Fibroblast of skin of left biceps (primary cell): ENCODE measurements around the gene FLACC1.
A peak's percentile ranks its signal among the peaks of the same experiment; 100 is the strongest.
"Not testable (repeated sequence)": the region's sequence is repeated elsewhere in the genome, so short reads cannot be mapped to it uniquely, and the experiment has no call there.

Experiments
- DNase-seq, 2 experiments: peaks; one replicate each; pipeline ENCODE4 v3.0.0-alpha.2; 2013; ENCODE audit warnings: low read depth in 2 of 2

FLACC1 gene

GRCh38 chr2:201357221-201357620, at the start of gene FLACC1:
Gene FLACC1, minus strand, starts transcription at chr2:201357345. Its CDS starts 5,941 bp downstream, at chr2:201351404.
- peak in 1 of 2 experiments; percentile 6 for DNase-seq

DNA sequence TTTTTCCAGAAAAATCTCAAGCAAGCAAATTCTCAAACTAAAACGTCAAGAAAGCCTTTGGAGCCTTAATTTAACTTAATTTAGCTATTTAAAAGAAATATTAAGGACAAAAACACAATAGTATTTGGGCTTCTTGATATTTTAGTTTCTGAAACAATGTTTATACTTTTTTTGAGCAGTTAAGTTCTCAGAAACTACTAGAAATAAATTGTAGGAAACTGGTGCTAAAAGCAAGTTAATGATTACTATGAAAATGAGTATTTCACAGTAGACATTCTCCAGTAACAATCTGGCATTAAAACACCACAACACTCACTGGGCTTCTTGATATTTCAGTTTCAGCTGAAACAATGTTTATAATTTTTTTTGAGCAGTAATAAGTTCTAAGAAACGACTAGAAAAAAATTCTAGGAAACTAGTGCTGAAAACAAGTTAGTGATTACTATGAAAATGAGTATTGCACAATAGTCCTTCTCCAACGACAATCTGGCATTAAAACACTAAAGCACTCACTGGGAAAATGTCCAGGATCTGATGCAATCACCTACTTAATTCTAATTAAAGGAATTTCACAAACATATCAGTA, 49.0 kb upstream of the FLACC1 start:
- DNase-seq: peak; percentile 85 to 88

- DNase-seq: no peak
Measured at GRCh38 chr2:201404699-201405280, 47.6 kb upstream of the FLACC1 start.

DNA sequence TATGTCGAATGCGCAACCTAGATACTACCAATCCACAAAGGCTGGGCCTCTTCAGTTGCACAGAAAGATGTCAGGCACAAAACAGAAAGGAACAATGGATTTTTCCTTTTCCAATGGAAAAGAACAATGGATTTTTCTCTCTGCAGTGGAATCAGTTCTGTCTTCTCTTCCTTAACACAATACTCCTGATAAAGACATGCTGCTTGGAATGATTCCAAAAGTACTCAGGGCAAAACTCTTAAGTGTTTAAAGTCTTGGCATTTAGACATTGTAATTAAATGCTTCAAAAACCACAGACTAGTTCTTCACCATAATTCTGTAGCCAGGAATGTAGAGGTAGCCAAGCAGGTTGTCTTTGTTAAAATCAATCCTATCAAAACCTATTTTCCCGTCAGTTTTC, 46.7 kb upstream of the FLACC1 start:
- peak in 1 of 2 experiments; percentile 32 for DNase-seq

DNA sequence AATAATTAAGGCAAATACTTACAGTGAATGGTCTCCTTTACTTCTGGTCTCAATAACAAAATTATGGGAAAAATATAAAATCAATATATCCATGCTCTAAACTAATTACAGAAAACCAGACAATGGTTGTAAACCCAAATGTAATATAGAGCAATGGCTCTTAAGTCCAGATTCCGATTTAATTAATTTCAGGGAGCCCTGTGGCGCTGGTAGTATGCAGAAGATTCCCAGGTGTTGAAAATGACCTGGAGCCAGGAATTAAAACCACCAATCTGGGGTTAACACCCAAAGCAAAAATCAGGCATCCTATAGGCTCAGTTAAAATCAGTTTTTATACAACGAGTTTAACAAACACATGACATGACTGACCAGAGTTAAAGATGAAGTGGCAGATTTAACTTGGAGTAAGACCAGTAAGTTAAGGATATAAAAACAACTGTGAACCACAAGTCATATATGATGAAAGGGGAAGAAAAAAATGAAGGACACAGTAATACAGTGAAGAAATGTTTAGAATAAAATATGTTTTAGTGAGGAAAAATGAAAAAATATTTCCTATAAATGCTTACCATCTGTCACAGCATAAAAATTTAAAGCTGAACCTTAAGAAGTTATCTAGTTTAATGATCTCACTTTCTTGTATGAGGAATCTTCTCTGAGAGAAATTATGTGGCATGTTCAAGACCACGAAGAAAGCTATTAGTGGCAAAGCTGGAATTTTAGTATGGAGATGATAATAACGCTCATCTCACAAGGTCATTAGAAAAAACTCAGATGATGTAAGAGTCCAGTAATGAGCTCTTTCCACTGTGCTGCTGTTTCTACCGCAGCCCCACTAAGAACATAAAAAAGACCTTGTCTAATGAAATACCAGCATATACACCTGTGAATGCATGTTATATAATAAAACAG, 45.8 kb upstream of the FLACC1 start:
- peak; percentile 81 to 86 for DNase-seq

DNA sequence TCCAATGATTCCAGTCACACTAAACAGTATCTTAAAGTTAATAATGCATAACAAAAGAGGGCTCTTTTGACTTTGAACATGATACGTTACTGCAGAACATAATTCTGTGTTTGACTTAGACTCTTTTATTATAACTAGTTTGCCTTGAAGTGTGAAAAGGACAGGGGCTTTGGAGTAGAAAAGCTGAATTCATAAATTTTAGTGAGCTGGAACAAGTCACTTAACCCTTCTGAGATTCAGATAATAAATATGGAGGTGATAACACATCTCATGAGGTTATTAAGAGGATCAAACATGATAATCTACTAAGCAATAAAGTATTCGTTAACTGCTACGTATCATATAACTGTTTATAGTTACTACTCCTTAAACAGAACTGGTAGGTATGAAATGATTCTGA, 44.7 kb upstream of the FLACC1 start:
- DNase-seq: no peak

- no peak for DNase-seq
Measured at GRCh38 chr2:201396595-201396994, 39.5 kb upstream of the FLACC1 start.

GRCh38 chr2:201383136-201383535, 26.0 kb upstream of the FLACC1 start:
- no peak for DNase-seq

- DNase-seq: peak in 1 of 2 experiments; percentile 15
Measured at GRCh38 chr2:201378496-201379397, 21.6 kb upstream of the FLACC1 start.

GRCh38 chr2:201377218-201377617, 20.1 kb upstream of the FLACC1 start:
- DNase-seq: no peak

DNA sequence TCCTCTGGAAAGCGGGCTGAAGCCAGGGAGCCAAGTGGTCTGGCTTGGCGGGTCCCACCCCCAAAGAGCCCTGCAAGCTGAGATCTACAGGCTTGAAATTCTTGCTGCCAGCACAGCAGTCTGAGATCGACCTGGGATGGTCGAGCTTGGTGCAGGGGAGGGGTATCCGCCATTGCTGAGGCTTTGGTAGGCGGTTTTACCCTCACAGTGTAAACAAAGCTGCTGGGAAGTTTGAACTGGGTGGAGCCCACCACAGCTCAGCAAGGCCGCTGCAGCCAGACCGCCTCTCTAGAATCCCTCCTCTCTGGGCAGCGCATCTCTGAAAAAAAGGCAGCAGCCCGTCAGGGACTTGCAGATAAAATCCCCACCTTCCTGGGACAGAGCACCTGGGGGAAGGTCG, 12.6 kb upstream of the FLACC1 start:
- no peak for DNase-seq

DNA sequence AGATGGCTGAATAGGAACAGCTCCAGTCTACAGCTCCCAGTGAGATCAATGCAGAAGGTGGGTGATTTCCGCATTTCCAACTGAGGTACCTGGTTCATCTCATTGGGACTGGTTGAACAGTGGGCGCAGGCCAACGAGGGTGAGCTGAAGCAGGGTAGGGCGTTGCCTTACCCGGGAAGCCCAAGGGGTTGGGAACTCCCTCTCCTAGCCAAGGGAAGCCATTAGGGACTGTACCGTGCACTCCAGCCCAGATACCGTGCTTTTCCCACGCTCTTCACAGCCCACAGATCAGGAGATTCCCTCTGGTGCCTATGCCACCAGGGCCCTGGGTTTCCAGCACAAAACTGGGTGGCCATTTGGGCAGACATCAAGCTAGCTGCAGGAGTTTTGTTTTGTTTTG, 12.2 kb upstream of the FLACC1 start:
- DNase-seq: not testable (repeated sequence)

- no peak for DNase-seq
Measured at GRCh38 chr2:201366146-201366545, 9.0 kb upstream of the FLACC1 start.

GRCh38 chr2:201363857-201364560, 6.9 kb upstream of the FLACC1 start:
- peak in 1 of 2 experiments; percentile 8 for DNase-seq

DNA sequence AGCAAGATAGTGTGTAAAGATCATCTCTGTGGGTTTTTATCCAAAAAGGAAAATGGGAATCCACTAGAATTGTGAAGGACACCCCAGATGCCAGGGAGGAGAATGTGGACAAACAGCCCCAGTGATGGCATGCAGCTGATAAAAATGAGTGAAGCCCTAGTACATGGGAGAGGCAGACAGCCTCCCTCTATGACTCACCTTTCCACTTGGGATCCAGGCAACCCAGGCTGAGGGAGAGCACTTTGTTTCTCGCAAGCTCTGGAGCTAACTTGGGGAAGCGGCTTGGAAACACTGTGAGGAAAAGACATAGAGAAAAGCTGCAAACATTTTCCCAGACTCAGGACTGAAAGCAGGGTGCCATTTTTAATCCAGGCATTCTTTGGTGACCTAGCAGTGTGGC, 5.3 kb upstream of the FLACC1 start:
- no peak for DNase-seq

- DNase-seq: no peak
Measured at GRCh38 chr2:201361078-201361733, 4.1 kb upstream of the FLACC1 start.

DNA sequence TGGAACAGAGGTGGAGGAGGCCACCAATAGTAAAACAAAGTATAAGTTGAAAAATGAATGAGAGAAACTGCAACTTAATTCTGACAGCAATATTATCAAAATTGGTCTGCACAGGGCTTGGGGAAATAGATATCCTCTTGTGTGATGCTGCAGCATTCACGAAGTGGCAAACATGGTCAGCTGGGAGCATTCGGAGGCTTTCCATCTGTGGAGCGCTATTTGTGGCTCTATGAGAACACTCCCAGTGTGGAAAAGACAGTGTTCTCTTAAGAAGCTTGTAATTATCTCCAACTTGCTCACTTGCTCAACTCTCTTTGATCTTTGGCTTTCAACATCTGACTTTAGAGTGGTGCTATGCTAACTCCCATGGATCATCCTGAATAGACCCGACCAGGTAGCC, 3.1 kb upstream of the FLACC1 start:
- DNase-seq: no peak

DNA sequence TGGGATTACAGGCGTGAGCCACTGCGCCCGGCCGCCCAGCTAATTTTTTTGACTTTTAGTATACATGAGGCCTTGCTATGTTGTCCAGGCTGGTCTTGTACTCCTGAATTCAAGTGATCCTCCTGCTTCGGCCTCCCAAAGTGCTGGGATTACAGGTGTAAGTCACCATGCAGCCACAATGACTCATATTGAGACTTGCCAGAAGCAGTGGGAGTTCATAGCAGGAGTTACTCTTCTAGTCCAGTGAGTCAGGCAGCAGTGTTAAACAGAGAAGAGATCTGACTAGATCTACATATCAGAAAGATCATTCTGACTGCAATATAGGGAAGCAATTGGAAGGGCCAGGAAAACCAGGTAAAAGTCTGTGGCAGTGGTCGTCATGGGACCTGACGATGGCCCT, 1.5 kb upstream of the FLACC1 start:
- peak; percentile 54 to 58 for DNase-seq

DNA sequence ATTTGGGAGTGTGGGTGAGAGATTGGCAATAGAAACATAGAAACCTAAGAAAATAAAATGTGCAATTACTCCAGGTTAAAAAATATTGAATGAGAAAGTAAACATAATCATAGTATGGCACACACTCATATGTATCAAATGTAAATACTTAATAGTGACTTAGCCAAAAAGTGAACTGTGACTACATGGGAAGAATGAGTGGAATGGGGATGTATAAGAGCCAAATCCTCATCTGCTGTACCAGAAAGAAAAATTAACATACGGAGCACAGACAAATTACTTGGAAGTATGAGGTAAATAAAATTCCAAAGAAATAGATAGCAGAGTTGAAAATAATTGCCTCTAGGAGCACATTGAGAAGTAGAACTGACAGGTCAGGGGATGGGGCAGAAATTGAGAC, 4.0 kb downstream of the FLACC1 start:
- DNase-seq: peak in 1 of 2 experiments; percentile 18

DNA sequence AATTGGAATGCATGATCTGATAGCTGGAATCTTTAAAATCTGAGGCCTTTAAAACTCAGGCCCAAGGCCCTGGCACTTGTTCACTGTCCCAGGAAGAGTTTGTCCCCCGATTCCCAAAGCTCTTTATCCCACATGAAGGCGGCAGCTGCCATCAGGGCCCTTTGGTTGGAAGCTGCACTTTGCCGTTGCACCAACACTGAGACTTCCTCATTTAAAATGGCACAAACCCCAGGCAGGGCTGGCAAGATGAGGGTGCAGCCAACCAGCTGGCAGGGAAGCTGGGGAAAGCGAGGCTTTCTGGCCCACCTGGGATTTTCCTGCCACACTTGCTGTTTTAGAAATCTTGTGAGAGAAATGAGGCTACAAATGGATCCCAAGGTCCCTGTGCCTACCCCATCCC, 6.3 kb downstream of the FLACC1 start:
- no peak for DNase-seq

DNA sequence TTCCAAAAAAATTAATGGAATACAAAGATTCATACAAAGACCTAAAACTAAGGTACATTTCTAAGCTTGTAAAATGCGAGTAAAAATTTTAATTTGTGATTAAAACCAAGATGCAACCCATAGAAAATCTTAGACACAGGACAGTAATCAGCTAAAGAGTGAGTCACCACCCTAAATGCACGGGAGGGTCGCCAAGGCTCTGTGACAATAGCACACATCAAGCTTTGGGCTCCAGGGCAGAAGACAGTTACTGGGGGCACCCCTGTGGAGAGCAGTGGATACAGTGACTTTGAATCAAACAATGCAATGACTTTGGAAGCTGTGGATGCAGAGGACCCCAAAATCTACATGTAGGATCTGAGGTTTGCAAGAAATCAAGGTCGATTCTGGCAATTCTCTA, 7.5 kb downstream of the FLACC1 start:
- DNase-seq: no peak
